Osteocyte (in vitro differentiated cells): ENCODE data around the gene ZNF621. TPM values are rescaled to one million over a fixed set of nuclear protein-coding genes. Genes with fewer than 3 reads are reported as not detected.

Source experiments
- DNase-seq: peaks from one replicate; pipeline ENCODE4 v3.0.0; 2021; ENCODE audit warnings: mixed read lengths; ENCODE audit not compliant: unreplicated experiment; ENCODE audit errors: extremely low spot score
- H3K27ac Mint-ChIP-seq: one replicate; pipeline ENCODE4 v1.8.0; 2021; ENCODE audit warnings: mild to moderate bottlenecking, mixed read lengths; ENCODE audit not compliant: unreplicated experiment
- H3K27me3 Mint-ChIP-seq: one replicate; pipeline ENCODE4 v1.8.0; 2021; ENCODE audit warnings: mixed read lengths; ENCODE audit not compliant: unreplicated experiment
- H3K36me3 Mint-ChIP-seq: one replicate; pipeline ENCODE4 v1.8.0; 2021; ENCODE audit warnings: mixed read lengths; ENCODE audit not compliant: unreplicated experiment
- H3K4me1 Mint-ChIP-seq: one replicate; pipeline ENCODE4 v1.8.0; 2021; ENCODE audit warnings: mixed read lengths; ENCODE audit not compliant: unreplicated experiment
- H3K4me3 Mint-ChIP-seq: one replicate; pipeline ENCODE4 v1.8.0; 2021; ENCODE audit warnings: mild to moderate bottlenecking, moderate library complexity, mixed read lengths; ENCODE audit not compliant: unreplicated experiment
- H3K9me3 Mint-ChIP-seq: one replicate; pipeline ENCODE4 v1.8.0; 2021; ENCODE audit warnings: mixed read lengths; ENCODE audit not compliant: unreplicated experiment
- total RNA-seq: library from RNA; stranded (reverse); gene quantifications from 2 replicates; pipeline ENCODE4 v1.2.1, GENCODE V29; 2021
- TF ChIP-seq, protein P1 (sequence below): fragments of 200-600 bp; sonication (generic); IDR thresholded peaks from 2 replicates; pipeline ENCODE4 v1.5.0; 2021; ENCODE audit warnings: antibody characterized with exemption, mild to moderate bottlenecking, moderate library complexity

Gene ZNF621
- total RNA-seq, 1 donor from 2014 or later = 30.8 TPM

DNA sequence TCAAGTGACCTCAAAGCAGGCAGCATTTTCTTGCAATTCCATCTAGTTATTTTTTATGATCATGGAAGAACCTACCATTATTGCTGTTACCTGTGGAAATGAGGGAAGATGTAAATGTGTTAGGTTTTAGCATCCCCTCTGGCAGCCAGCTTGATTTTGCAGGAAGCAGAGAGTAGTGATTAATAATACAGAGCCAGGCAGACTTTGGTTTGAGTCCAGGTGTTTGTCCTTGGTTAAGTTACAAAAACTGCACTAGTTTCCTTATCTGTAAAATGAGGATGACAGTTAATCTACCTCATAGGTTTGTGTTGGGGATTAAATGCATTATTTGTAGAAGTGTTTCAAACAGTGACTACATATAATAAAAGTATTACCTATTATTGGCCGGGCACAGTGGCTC, 6.7 kb upstream of the ZNF621 start:
- no peak overlapping the region for H3K4me3 Mint-ChIP-seq
- no peak for DNase-seq
- H3K27ac Mint-ChIP-seq = no peak overlapping the region
- peaks cover 13% of the 10 kb centered on the region for H3K36me3 Mint-ChIP-seq
- TF ChIP-seq, protein P1, sequence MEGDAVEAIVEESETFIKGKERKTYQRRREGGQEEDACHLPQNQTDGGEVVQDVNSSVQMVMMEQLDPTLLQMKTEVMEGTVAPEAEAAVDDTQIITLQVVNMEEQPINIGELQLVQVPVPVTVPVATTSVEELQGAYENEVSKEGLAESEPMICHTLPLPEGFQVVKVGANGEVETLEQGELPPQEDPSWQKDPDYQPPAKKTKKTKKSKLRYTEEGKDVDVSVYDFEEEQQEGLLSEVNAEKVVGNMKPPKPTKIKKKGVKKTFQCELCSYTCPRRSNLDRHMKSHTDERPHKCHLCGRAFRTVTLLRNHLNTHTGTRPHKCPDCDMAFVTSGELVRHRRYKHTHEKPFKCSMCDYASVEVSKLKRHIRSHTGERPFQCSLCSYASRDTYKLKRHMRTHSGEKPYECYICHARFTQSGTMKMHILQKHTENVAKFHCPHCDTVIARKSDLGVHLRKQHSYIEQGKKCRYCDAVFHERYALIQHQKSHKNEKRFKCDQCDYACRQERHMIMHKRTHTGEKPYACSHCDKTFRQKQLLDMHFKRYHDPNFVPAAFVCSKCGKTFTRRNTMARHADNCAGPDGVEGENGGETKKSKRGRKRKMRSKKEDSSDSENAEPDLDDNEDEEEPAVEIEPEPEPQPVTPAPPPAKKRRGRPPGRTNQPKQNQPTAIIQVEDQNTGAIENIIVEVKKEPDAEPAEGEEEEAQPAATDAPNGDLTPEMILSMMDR = no peak
- H3K4me1 Mint-ChIP-seq = peaks cover 2% of the 10 kb centered on the region
- H3K9me3 Mint-ChIP-seq = no peaks in the 10 kb centered on the region
- H3K27me3 Mint-ChIP-seq = no peaks in the 10 kb centered on the region

DNA sequence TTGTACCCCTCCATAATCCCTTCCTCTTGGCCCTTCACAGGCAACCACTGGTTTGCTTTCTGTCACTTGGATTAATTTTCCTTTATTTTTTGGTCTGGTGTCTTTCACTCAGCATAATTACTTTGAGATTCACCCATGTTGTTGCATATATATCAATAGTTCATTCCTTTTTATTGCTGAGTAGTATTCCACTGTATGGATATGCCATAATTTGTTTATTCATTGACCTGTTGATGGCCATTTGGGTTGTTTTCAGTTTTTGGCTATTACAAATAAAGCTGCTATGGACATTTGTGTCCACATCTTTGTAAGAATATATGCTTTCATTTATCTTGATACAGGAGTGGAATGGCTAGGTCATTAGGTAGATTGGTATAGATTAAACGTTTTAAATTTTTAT, 5.9 kb upstream of the ZNF621 start:
- Mint-ChIP-seq H3K4me3 (no peak overlapping the region), H3K27ac (no peak overlapping the region), H3K4me1 (peaks cover 2% of the 10 kb centered on the region), H3K27me3 (no peaks in the 10 kb centered on the region), H3K36me3 (peaks cover 13% of the 10 kb centered on the region), H3K9me3 (no peaks in the 10 kb centered on the region)
- no peak for DNase-seq
- TF ChIP-seq, protein P1 = no peak

DNA sequence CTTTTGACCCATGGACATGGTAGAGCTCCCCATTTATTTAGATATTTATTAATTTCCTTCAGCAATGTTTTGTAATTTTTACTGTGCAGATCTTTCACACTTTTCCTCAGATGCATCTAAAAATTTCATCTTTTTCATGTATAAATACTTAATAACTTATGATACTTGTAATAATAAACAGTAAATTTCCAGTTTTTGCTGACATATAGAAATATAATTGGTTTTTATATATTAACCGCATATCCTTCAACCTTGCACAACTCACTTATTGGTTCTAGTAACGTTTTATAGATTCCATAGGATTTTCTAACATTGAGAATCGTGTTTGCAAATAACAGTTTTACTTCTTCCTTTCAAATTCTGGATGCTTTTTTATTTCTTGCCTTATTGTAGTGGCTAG, 3.5 kb upstream of the ZNF621 start:
- no peak overlapping the region for H3K27ac Mint-ChIP-seq
- no peak overlapping the region for H3K4me3 Mint-ChIP-seq
- TF ChIP-seq, protein P1 = no peak
- H3K27me3 Mint-ChIP-seq = no peaks in the 10 kb centered on the region
- no peak for DNase-seq
- H3K4me1 Mint-ChIP-seq = peaks cover 11% of the 10 kb centered on the region
- H3K9me3 Mint-ChIP-seq = no peaks in the 10 kb centered on the region
- peaks cover 5% of the 10 kb centered on the region for H3K36me3 Mint-ChIP-seq

DNA sequence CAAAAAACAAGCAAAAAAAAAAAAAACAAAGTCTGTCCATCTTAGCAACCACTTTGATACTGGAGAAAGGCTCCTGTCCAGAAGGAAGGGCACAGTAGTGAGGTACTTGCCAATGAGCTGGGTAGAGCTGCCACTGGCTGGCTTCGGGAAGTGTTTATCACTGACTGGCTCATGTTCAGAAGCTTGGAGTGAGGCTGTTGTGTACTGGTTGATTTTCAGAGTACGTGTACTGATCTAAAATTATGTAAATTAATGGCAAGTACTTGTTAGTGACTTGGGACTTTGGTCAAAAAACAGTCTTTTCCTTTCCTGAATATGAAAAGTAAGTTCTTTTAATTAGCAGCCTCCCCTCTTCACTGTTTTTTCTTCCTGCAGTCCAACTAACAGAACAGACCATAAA, 979 bp upstream of the ZNF621 start:
- no peak for DNase-seq
- peaks cover 3% of the 10 kb centered on the region for H3K9me3 Mint-ChIP-seq
- no peaks in the 10 kb centered on the region for H3K27me3 Mint-ChIP-seq
- peaks cover 18% of the 10 kb centered on the region for H3K4me1 Mint-ChIP-seq
- TF ChIP-seq, protein P1 = no peak
- H3K36me3 Mint-ChIP-seq = peaks cover 18% of the 10 kb centered on the region
- peak overlapping the region; percentile 98 for H3K27ac Mint-ChIP-seq
- H3K4me3 Mint-ChIP-seq = peak overlapping the region; percentile 88

DNA sequence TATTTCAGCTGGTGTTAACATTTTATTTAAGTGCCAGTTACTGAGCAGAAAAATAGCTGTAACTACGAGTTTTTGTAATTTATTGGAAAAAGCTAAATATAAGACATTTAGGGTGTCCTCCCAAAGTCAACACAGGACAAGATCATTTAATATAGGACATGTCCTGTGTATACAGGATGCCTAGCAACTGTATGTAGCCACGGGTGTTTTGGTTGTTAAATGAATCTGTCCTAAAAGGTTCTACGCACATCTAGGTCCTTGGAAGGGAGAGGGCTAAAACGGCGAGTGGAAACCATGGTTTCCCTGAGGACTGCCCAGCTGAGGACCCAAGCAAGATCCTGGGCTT, 565 bp upstream of the ZNF621 start:
- DNase-seq = no peak
- H3K27ac Mint-ChIP-seq = peak overlapping the region; percentile 98
- TF ChIP-seq, protein P1 = no peak
- peak overlapping the region; percentile 88 for H3K4me3 Mint-ChIP-seq
- H3K9me3 Mint-ChIP-seq = peaks cover 3% of the 10 kb centered on the region
- no peaks in the 10 kb centered on the region for H3K27me3 Mint-ChIP-seq
- H3K36me3 Mint-ChIP-seq = peaks cover 21% of the 10 kb centered on the region
- peaks cover 18% of the 10 kb centered on the region for H3K4me1 Mint-ChIP-seq
